Osteoblast (primary cell): ENCODE results near the gene ZIK1. TPM values are rescaled to one million over a fixed set of nuclear protein-coding genes. Genes with fewer than 3 reads are reported as not detected.

Source experiments
- DNase-seq: peaks from one replicate; pipeline ENCODE4 v3.0.0; 2011; ENCODE audit warnings: low spot score, mixed read lengths; ENCODE audit not compliant: insufficient read length; ENCODE audit errors: missing footprints
- H2AFZ ChIP-seq: 2 replicates; pipeline ENCODE4 v1.6.0; 2011; ENCODE audit warnings: mild to moderate bottlenecking, low read length
- H3K27ac ChIP-seq: 2 replicates; pipeline ENCODE4 v1.5.1; 2011; ENCODE audit warnings: mild to moderate bottlenecking, low read depth, low read length, moderate library complexity
- H3K27me3 ChIP-seq: 2 replicates; pipeline ENCODE4 v1.6.0; 2012; ENCODE audit warnings: mild to moderate bottlenecking, control low read depth, inconsistent platforms, low read length, moderate library complexity; ENCODE audit not compliant: insufficient read depth
- H3K36me3 ChIP-seq: 2 replicates; pipeline ENCODE4 v1.5.1; 2011; ENCODE audit warnings: mild to moderate bottlenecking, low read length, control low read depth, moderate library complexity; ENCODE audit not compliant: insufficient read depth
- H3K4me1 ChIP-seq: 2 replicates; pipeline ENCODE4 v1.5.1; 2011; ENCODE audit warnings: mild to moderate bottlenecking, low read length, control low read depth, moderate library complexity; ENCODE audit not compliant: insufficient read depth
- H3K4me2 ChIP-seq: 2 replicates; pipeline ENCODE4 v1.6.0; 2011; ENCODE audit warnings: mild to moderate bottlenecking, low read length; ENCODE audit not compliant: insufficient read depth
- H3K4me3 ChIP-seq: fragments of 200-600 bp; sonication (generic); 3 replicates; pipeline ENCODE4 v1.5.1; 2012; ENCODE audit warnings: mild to moderate bottlenecking, low read length, inconsistent platforms; ENCODE audit not compliant: insufficient read depth
- H3K79me2 ChIP-seq: 2 replicates; pipeline ENCODE4 v1.6.0; 2012; ENCODE audit warnings: mild to moderate bottlenecking, low read length, control low read depth, inconsistent platforms; ENCODE audit not compliant: insufficient read depth
- H3K9me3 ChIP-seq: 2 replicates; pipeline ENCODE4 v1.5.1; 2011; ENCODE audit warnings: low read depth, low read length, control low read depth
- H4K20me1 ChIP-seq: 2 replicates; pipeline ENCODE4 v1.6.0; 2012; ENCODE audit warnings: mild to moderate bottlenecking, low read length, control low read depth; ENCODE audit not compliant: insufficient read depth
- total RNA-seq: library from RNA; depleted of rRNA; stranded (reverse); fragments of >200 nt; gene quantifications from 2 replicates; pipeline ENCODE4 v1.2.3, GENCODE V29; 2012
- TF ChIP-seq, protein P1 (sequence below): IDR thresholded peaks from 2 replicates; pipeline ENCODE4 v1.5.1; 2011; ENCODE audit warnings: mild to moderate bottlenecking, low read depth, low read length, moderate library complexity; ENCODE audit errors: extremely low read depth

The ZIK1 gene
- total RNA-seq, 1 donor = 11.6 TPM

DNA sequence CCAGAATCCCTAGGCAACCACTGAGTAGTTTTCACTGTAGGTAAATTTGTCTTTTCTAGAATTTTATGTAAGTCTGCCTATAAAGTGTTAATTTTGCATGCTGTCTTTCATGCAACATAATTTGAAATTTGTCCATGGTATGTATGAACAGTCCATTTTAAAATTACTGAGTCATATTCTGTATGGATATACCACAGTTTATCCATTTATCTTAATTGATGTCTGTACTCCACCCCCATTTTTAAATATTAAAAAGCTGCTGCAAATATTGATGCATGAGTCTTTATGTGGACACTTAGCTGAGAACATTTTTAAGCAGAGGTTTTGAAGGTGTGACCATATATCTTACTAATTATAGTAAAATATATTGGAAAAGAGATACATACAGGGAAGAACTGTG, 39.1 kb downstream of the ZIK1 start:
- TF ChIP-seq, protein P1, sequence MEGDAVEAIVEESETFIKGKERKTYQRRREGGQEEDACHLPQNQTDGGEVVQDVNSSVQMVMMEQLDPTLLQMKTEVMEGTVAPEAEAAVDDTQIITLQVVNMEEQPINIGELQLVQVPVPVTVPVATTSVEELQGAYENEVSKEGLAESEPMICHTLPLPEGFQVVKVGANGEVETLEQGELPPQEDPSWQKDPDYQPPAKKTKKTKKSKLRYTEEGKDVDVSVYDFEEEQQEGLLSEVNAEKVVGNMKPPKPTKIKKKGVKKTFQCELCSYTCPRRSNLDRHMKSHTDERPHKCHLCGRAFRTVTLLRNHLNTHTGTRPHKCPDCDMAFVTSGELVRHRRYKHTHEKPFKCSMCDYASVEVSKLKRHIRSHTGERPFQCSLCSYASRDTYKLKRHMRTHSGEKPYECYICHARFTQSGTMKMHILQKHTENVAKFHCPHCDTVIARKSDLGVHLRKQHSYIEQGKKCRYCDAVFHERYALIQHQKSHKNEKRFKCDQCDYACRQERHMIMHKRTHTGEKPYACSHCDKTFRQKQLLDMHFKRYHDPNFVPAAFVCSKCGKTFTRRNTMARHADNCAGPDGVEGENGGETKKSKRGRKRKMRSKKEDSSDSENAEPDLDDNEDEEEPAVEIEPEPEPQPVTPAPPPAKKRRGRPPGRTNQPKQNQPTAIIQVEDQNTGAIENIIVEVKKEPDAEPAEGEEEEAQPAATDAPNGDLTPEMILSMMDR = no peak
- Histone ChIP-seq H3K9me3 (peaks cover 62% of the 10 kb centered on the region), H2AFZ (no peak overlapping the region), H3K79me2 (peaks cover 56% of the 10 kb centered on the region), H4K20me1 (no peaks in the 10 kb centered on the region), H3K4me3 (no peak overlapping the region), H3K27me3 (no peaks in the 10 kb centered on the region), H3K36me3 (peaks cover 53% of the 10 kb centered on the region), H3K4me2 (no peak overlapping the region), H3K4me1 (no peaks in the 10 kb centered on the region), H3K27ac (no peak overlapping the region)
- no peak for DNase-seq

DNA sequence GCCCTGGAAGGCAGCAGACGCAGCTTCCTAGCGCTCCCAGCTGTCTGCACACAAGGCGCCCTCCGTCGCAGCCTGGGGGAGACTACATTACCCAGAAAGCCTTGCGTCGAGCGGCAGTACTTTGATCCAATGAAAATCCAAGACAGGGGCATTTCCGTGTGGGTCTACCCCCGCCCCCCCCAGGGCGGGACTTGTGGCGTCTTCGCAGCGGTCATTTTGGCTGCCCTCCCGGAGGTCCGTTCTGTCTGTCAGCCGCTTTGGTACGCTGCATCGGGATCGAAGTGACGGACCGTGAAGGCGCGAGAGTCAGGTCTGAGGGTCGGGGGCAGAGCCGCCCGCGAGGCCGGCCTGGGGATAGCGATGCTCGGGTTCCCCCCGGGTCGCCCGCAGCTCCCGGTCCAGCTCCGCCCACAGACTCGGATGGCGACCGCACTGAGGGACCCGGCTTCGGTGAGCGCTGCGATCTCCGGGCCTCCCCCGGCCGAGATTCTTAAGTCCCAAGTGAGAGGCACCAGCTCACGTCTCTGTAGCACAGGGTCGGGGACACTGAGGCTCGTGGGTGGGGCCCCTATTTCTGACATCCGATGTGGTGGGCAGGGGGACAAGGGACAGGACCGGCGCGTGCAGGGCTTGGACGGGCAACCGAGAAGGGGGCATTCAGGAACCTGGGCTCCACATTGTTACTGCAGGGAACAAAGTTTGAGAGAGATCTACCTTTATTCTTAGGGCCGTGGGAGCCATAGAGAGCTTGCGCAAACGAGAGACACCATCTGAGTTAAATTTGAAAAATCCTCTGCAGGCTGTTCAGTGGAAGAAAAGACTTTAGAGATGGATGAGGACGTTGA, 49.3 kb downstream of the ZIK1 start, which contains the start of gene ZNF211:
ZNF211 (plus strand) TSS at position 182 of the 845 bp plus-strand sequence; CDS start at position 361, 179 bp downstream.
- Histone ChIP-seq H3K4me2 (peak within 1 kb of the TSS; percentile 59), H3K79me2 (peaks cover 20% of the 10 kb centered on the region), H2AFZ (peak within 1 kb of the TSS; percentile 92), H3K27ac (peak within 1 kb of the TSS; percentile 69), H3K4me1 (peaks cover 3% of the 10 kb centered on the region), H3K4me3 (peak within 1 kb of the TSS; percentile 91), H3K36me3 (peaks cover 27% of the 10 kb centered on the region), H4K20me1 (no peaks in the 10 kb centered on the region), H3K27me3 (no peaks in the 10 kb centered on the region), H3K9me3 (peaks cover 9% of the 10 kb centered on the region)
- peak; percentile 98 for DNase-seq
- TF ChIP-seq, protein P1 = no peak

DNA sequence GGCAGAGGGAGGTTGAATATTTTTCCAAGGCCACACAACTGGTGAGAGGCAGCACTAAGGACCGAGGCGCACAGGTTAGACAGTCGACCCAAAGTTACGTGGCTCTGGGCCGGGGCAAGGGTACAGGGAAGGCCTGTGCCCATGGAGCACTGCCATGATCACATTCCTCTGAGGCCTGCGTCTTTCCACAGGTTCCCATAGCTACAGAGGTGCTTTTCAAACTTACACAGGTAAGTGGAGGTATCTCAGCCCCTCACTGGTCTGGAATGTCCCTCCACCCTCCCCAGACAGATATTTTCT, 49.8 kb downstream of the ZIK1 start:
- H2AFZ ChIP-seq = peak overlapping the region; percentile 92
- H4K20me1 ChIP-seq = no peaks in the 10 kb centered on the region
- TF ChIP-seq, protein P1 = no peak
- H3K36me3 ChIP-seq = peaks cover 29% of the 10 kb centered on the region
- H3K9me3 ChIP-seq = peaks cover 8% of the 10 kb centered on the region
- H3K4me2 ChIP-seq = peak overlapping the region; percentile 59
- H3K27me3 ChIP-seq = no peaks in the 10 kb centered on the region
- H3K4me1 ChIP-seq = peaks cover 3% of the 10 kb centered on the region
- H3K4me3 ChIP-seq = peak overlapping the region; percentile 91
- H3K27ac ChIP-seq = peak overlapping the region; percentile 69
- peaks cover 20% of the 10 kb centered on the region for H3K79me2 ChIP-seq
- DNase-seq = no peak

DNA sequence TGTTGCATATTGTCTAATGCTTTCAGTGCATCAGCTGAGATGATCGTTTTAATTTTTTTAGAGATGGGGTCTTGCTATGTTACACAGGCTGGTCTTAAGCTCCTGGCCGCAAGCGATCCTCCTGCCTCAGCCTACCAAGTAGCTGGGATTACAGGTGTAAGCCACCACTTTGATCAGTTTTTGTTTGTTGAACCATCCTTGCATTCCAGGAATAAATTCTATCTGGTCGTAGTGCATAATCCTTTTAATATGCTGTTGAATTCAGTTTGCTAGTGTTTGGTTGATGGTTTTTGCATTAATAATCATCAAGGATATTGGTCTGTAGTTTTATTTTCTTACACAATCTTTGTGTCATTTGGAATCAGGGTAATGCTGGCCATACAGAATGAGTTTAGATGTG, 53.4 kb downstream of the ZIK1 start:
- peaks cover 57% of the 10 kb centered on the region for H3K36me3 ChIP-seq
- no peak overlapping the region for H3K27ac ChIP-seq
- H2AFZ ChIP-seq = no peak overlapping the region
- DNase-seq = no peak
- no peak overlapping the region for H3K4me2 ChIP-seq
- H3K4me1 ChIP-seq = peaks cover 3% of the 10 kb centered on the region
- no peaks in the 10 kb centered on the region for H3K27me3 ChIP-seq
- no peaks in the 10 kb centered on the region for H4K20me1 ChIP-seq
- H3K79me2 ChIP-seq = peaks cover 20% of the 10 kb centered on the region
- no peak overlapping the region for H3K4me3 ChIP-seq
- TF ChIP-seq, protein P1 = no peak
- H3K9me3 ChIP-seq = peaks cover 29% of the 10 kb centered on the region
